ENCODE measurements around the gene TRAP1.
"Not testable (repeated sequence)": the region's sequence is repeated elsewhere in the genome, so short reads cannot be mapped to it uniquely, and the experiment has no call there.

DNA sequence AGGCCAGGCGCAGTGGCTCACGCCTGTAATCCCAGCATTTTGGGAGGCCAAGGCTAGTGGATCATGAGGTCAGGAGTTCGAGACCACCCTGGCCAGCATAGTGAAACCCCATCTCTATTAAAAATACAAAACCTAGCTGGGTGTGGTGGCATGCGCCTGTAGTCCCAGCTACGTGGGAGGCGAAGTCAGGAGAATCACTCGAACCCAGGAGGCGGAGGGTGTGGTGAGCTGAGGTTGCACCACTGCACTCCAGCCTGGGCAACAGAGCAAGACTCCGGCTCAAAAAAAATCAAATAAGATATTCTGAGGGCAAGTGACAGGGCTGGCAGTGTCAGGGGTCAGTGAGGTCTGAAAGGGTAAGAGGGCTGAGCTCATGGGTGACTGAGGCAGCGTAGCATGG, 2.9 kb downstream of the TRAP1 start:
- not testable (repeated sequence) for TF ChIP-seq POLR2A (IDR thresholded peaks at IDR 0.05)
- TF ChIP-seq, protein P1, sequence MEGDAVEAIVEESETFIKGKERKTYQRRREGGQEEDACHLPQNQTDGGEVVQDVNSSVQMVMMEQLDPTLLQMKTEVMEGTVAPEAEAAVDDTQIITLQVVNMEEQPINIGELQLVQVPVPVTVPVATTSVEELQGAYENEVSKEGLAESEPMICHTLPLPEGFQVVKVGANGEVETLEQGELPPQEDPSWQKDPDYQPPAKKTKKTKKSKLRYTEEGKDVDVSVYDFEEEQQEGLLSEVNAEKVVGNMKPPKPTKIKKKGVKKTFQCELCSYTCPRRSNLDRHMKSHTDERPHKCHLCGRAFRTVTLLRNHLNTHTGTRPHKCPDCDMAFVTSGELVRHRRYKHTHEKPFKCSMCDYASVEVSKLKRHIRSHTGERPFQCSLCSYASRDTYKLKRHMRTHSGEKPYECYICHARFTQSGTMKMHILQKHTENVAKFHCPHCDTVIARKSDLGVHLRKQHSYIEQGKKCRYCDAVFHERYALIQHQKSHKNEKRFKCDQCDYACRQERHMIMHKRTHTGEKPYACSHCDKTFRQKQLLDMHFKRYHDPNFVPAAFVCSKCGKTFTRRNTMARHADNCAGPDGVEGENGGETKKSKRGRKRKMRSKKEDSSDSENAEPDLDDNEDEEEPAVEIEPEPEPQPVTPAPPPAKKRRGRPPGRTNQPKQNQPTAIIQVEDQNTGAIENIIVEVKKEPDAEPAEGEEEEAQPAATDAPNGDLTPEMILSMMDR (IDR thresholded peaks at IDR 0.05): not testable (repeated sequence)

Data from body of pancreas (tissue), 4 donors.